Endothelial cell of umbilical vein (primary cell): Measurements from ENCODE around the gene RIMBP3C.

Source experiments
- CTCF ChIP-seq, 2 donors: IDR thresholded peaks; 1 replicate in 1 of 2; 2 replicates in 1 of 2; pipeline ENCODE4 v1.5.1; 2011; ENCODE audit warnings: low read length in 2 of 2, mild to moderate bottlenecking in 2 of 2, moderate library complexity in 2 of 2, control low read depth in 1 of 2, inconsistent platforms in 1 of 2, low read depth in 1 of 2; ENCODE audit not compliant: insufficient read depth in 1 of 2; ENCODE audit errors: extremely low read depth in 1 of 2
- EZH2 ChIP-seq: IDR thresholded peaks from 2 replicates; pipeline ENCODE4 v1.6.1; 2012; ENCODE audit warnings: borderline replicate concordance, low read depth, mild to moderate bottlenecking, moderate library complexity, low read length, inconsistent platforms; ENCODE audit not compliant: severe bottlenecking
- FOS ChIP-seq: IDR thresholded peaks from 2 replicates; pipeline ENCODE4 v1.6.1; 2011; ENCODE audit warnings: mild to moderate bottlenecking, low read length, moderate library complexity, borderline replicate concordance; ENCODE audit not compliant: insufficient read depth
- POLR2AphosphoS5 ChIP-seq: IDR thresholded peaks from 2 replicates; pipeline ENCODE4 v1.6.1; 2012; ENCODE audit warnings: low read depth, mild to moderate bottlenecking, control low read depth, low read length, moderate library complexity; ENCODE audit not compliant: insufficient read depth

- no peak for TF ChIP-seq EZH2
- no peak for TF ChIP-seq POLR2AphosphoS5
- no peak for TF ChIP-seq CTCF (IDR thresholded peaks at IDR 0.05; ENCODE audit: extremely low read depth in 1 of 2, insufficient read depth in 1 of 2, low read depth in 1 of 2, low read length in 2 of 2)
- TF ChIP-seq FOS = no peak
Observed at GRCh38 chr22:21564411-21564810, 13.2 kb upstream of the RIMBP3C start.
